A549 (cell line): ENCODE data around the gene SLC34A1. TPM values are rescaled to one million over a fixed set of nuclear protein-coding genes. Genes with fewer than 3 reads are reported as not detected.

Experiments
- ATAC-seq, 2 experiments: fragments of 200-7000 bp in 1 of 2; fragments of >200 bp in 1 of 2; cut with Nextera tagmentation in 1 of 2; cut with Tn5 transposase in 1 of 2; 3 replicates each; pipeline versions ENCODE4 v1.8.0 to v1.9.1; 2018 to 2020; ENCODE audit warnings: mild to moderate bottlenecking in 1 of 2, moderate library complexity in 1 of 2
- CTCF ChIA-PET: fragments of 300-600 bp; sonication (Branson Sonifier 250); formaldehyde crosslinking; extraction: SDS; loops from one replicate; lab custom pipeline; 2021; ENCODE audit warnings: antibody characterized with exemption, inconsistent platforms; lab: Yijun Ruan, JAX
- POLR2A ChIA-PET: fragments of 350-600 bp; formaldehyde crosslinking; extraction: SDS; loops from one replicate; lab custom pipeline; 2021; ENCODE audit warnings: antibody characterized with exemption, inconsistent platforms; lab: Yijun Ruan, JAX
- DNase-seq, 2 experiments: peaks; one replicate each; pipeline versions ENCODE4 v3.0.0 to v3.0.0-alpha.2; 2011 to 2016; ENCODE audit warnings: low read depth in 1 of 2, low spot score in 1 of 2
- FAIRE-seq: peaks from 2 replicates; lab custom pipeline; 2011; peaks lifted over from hg19 to GRCh38; lab: Jason Lieb, UNC
- H3K27ac ChIP-seq, 2 experiments: fragments of >200 bp; sonication (Bioruptor Twin); formaldehyde crosslinking; 3 replicates each; pipeline ENCODE4 v1.5.1; 2016 to 2017
- H3K4me1 ChIP-seq: fragments of >200 bp; sonication (Bioruptor Twin); formaldehyde crosslinking; 3 replicates; pipeline ENCODE4 v1.6.1; 2016
- H3K4me2 ChIP-seq: fragments of >200 bp; sonication (Bioruptor Twin); formaldehyde crosslinking; 3 replicates; pipeline ENCODE4 v1.6.1; 2016
- H3K4me3 ChIP-seq: fragments of >200 bp; sonication (Bioruptor Twin); formaldehyde crosslinking; 3 replicates; pipeline ENCODE4 v1.5.1; 2016
- H3K9me3 ChIP-seq: fragments of >200 bp; sonication (Bioruptor Twin); formaldehyde crosslinking; 3 replicates; pipeline ENCODE4 v1.6.1; 2016
- CBX2 ChIP-seq: fragments of 200-600 bp; sonication (generic); IDR thresholded peaks from 2 replicates; pipeline ENCODE4 v1.6.1; 2016; ENCODE audit warnings: low read depth, mild to moderate bottlenecking, borderline replicate concordance
- CHD4 ChIP-seq: fragments of 200-600 bp; sonication (generic); IDR thresholded peaks from 2 replicates; pipeline ENCODE4 v1.6.1; 2016; ENCODE audit warnings: antibody characterized with exemption, mild to moderate bottlenecking, borderline replicate concordance
- E2F6 ChIP-seq: IDR thresholded peaks from 2 replicates; pipeline ENCODE4 v1.6.1; 2012; ENCODE audit warnings: low read depth, borderline replicate concordance
- EHF ChIP-seq: fragments of 250-450 bp; sonication (Bioruptor Pico); IDR thresholded peaks from 2 replicates; pipeline ENCODE4 v1.5.0; 2020; ENCODE audit warnings: mild to moderate bottlenecking
- EHMT2 ChIP-seq: fragments of 200-600 bp; sonication (generic); IDR thresholded peaks from 2 replicates; pipeline ENCODE4 v1.6.1; 2016; ENCODE audit warnings: antibody characterized with exemption, low read depth, mild to moderate bottlenecking, moderate library complexity
- EP300 ChIP-seq, 2 experiments: fragments of >200 bp; sonication (Bioruptor Twin); formaldehyde crosslinking; IDR thresholded peaks; 2 replicates in 1 of 2; 3 replicates in 1 of 2; pipeline ENCODE4 v1.6.1; 2016 to 2017
- FOSB ChIP-seq: fragments of 250-450 bp; sonication (Bioruptor Pico); IDR thresholded peaks from 2 replicates; pipeline ENCODE4 v1.5.0; 2020; ENCODE audit warnings: mild to moderate bottlenecking, moderate library complexity
- HMGXB4 ChIP-seq: fragments of 250-450 bp; sonication (Bioruptor Pico); IDR thresholded peaks from 2 replicates; pipeline ENCODE4 v1.5.0; 2021; ENCODE audit warnings: mild to moderate bottlenecking, moderate library complexity, borderline replicate concordance
- HOXA7 ChIP-seq: fragments of 250-450 bp; sonication (Bioruptor Pico); IDR thresholded peaks from 2 replicates; pipeline ENCODE4 v1.5.0; 2020; ENCODE audit warnings: mild to moderate bottlenecking, moderate library complexity
- KDM5A ChIP-seq: fragments of 200-600 bp; sonication (generic); IDR thresholded peaks from 2 replicates; pipeline ENCODE4 v1.6.1; 2016; ENCODE audit warnings: antibody characterized with exemption, mild to moderate bottlenecking
- MAFK ChIP-seq: fragments of 450-650 bp; IDR thresholded peaks from 2 replicates; pipeline ENCODE4 v1.6.1; 2014; ENCODE audit not compliant: partially characterized antibody
- NPAS2 ChIP-seq: fragments of 250-450 bp; sonication (Bioruptor Pico); IDR thresholded peaks from 2 replicates; pipeline ENCODE4 v1.8.0; 2022; ENCODE audit warnings: mild to moderate bottlenecking, moderate library complexity, borderline replicate concordance
- NR3C1 ChIP-seq: fragments of >200 bp; sonication (Bioruptor Twin); formaldehyde crosslinking; IDR thresholded peaks from 3 replicates; pipeline ENCODE4 v1.6.1; 2017
- PBX3 ChIP-seq: IDR thresholded peaks from 2 replicates; pipeline ENCODE4 v1.6.1; 2012
- SREBF2 ChIP-seq: fragments of 450-650 bp; IDR thresholded peaks from 2 replicates; pipeline ENCODE4 v1.6.1; 2014; ENCODE audit warnings: mild to moderate bottlenecking, moderate library complexity
- TFCP2L1 ChIP-seq: fragments of 250-450 bp; sonication (Bioruptor Pico); IDR thresholded peaks from 2 replicates; pipeline ENCODE4 v1.5.0; 2021; ENCODE audit warnings: mild to moderate bottlenecking
- USF2 ChIP-seq: fragments of 450-650 bp; IDR thresholded peaks from 2 replicates; pipeline ENCODE4 v1.6.1; 2014; ENCODE audit warnings: antibody characterized with exemption
- ZC3H11A ChIP-seq: fragments of 450-650 bp; IDR thresholded peaks from 2 replicates; pipeline ENCODE4 v1.6.1; 2014; ENCODE audit warnings: antibody characterized with exemption, mild to moderate bottlenecking
- WGBS: methylation state at CpG from one replicate; pipeline ENCODE4 v1.1.6; 2017; ENCODE audit errors: missing lambda C conversion rate; 5-methylcytosine and 5-hydroxymethylcytosine counted together
- polyA plus RNA-seq, 4 experiments: library from polyadenylated mRNA; depleted of rRNA in 3 of 4; stranded (reverse); fragments of >200 nt; fragmentation: RNase III in 1 of 4; extraction: RNeasy Plus Mini Kit Qiagen cat#74134 plus additional on column Dnase treatment in 1 of 4; gene quantifications; 2 replicates in 3 of 4; 3 replicates in 1 of 4; pipeline ENCODE4 v1.2.3, GENCODE V29; 2011 to 2017

Gene SLC34A1
- polyA plus RNA-seq, 2 of the 4 experiments (the other 2 are of a cell fraction), result 0.03 TPM; not detected in 1

GRCh38 chr5:177354711-177355110, 29.5 kb upstream of the SLC34A1 start:
- TF ChIP-seq CBX2, result no peak
- TF ChIP-seq KDM5A, result no peak
- no peak for TF ChIP-seq E2F6
- no peak for TF ChIP-seq MAFK
- no peak for TF ChIP-seq PBX3
- no peak for TF ChIP-seq HMGXB4 (CRISPR knock-in tag)
- no peak for TF ChIP-seq NR3C1
- TF ChIP-seq EHMT2, result no peak
- no peak for TF ChIP-seq NPAS2
- TF ChIP-seq EP300 (IDR thresholded peaks at IDR 0.05), result no peak
- TF ChIP-seq HOXA7, result no peak
- no peak for TF ChIP-seq EHF
- TF ChIP-seq FOSB (CRISPR knock-in tag), result no peak
- no peak for TF ChIP-seq TFCP2L1 (CRISPR knock-in tag)
- 72% methylated on average over 3 of the region's 3 CpGs for WGBS

GRCh38 chr5:177355162-177355867, 28.9 kb upstream of the SLC34A1 start:
- FAIRE-seq, result no peak
- ATAC-seq, result no peak
- TF ChIP-seq CHD4 (0 out of 2 replicates have a peak, but pooled peaks have one; percentile 52), EHF (no peak), ZC3H11A (no peak)
- ChIA-PET CTCF (interaction anchor here (0.9 to 4.3 kb wide), 5 partner anchors 11 to 48 kb away, joined by 3 to 28 read pairs (median 4); no protein-coding TSS in a partner anchor), POLR2A (no interaction called here)
- H3K4me2 ChIP-seq, result no peak overlapping the region
- no peak for DNase-seq
- WGBS, result 85% methylated on average over 1 of the region's 1 CpG
- H3K4me1 ChIP-seq, result peaks cover 14% of the 10 kb centered on the region
- peaks cover 4% of the 10 kb centered on the region; the same call in 1 of the 3 replicates for H3K9me3 ChIP-seq
- no peak overlapping the region for H3K4me3 ChIP-seq
- H3K27ac ChIP-seq, result no peak overlapping the region

More at GRCh38 chr5:177354711-177355110, 29.5 kb upstream of the SLC34A1 start:
- DNase-seq, result no peak
- ChIA-PET CTCF (interaction anchor here (1.3 to 4.3 kb wide), 5 partner anchors 15 to 49 kb away, joined by 3 to 28 read pairs (median 4); no protein-coding TSS in a partner anchor), POLR2A (no interaction called here)
- peaks cover 20% of the 10 kb centered on the region for H3K4me1 ChIP-seq
- no peak overlapping the region for H3K4me3 ChIP-seq
- H3K4me2 ChIP-seq, result peak overlapping the region; percentile 27; the same call in 2 of the 3 replicates
- FAIRE-seq, result no peak
- H3K27ac ChIP-seq, result peak overlapping the region in 1 of 2 experiments; percentile 15; a peak in 1 of 6 replicates
- ATAC-seq, result no peak
- peaks cover 4% of the 10 kb centered on the region; the same call in 1 of the 3 replicates for H3K9me3 ChIP-seq

GRCh38 chr5:177355868-177356168, 28.4 kb upstream of the SLC34A1 start:
- peaks cover 4% of the 10 kb centered on the region; the same call in 1 of the 3 replicates for H3K9me3 ChIP-seq
- 0% methylated on average over 1 of the region's 1 CpG for WGBS
- no peak overlapping the region for H3K27ac ChIP-seq
- no peak for DNase-seq
- peaks cover 10% of the 10 kb centered on the region; the same call in 2 of the 3 replicates for H3K4me1 ChIP-seq
- TF ChIP-seq SREBF2, result no peak
- peak; percentile 82 for TF ChIP-seq USF2
- TF ChIP-seq, all 56 proteins: peak for 1
- ChIA-PET CTCF (interaction anchor here (0.7 to 4.3 kb wide), 6 partner anchors 11 to 48 kb away, joined by 3 to 28 read pairs (median 4); no protein-coding TSS in a partner anchor), POLR2A (no interaction called here)
- no peak for ATAC-seq
- H3K4me2 ChIP-seq, result no peak overlapping the region
- H3K4me3 ChIP-seq, result no peak overlapping the region
- FAIRE-seq, result no peak
